Measurements from ENCODE around the gene STX5. TPM values are rescaled to one million over a fixed set of nuclear protein-coding genes. Genes with fewer than 3 reads are reported as not detected.

The STX5 gene
- total and polyA plus RNA-seq, 9 of the 15 experiments (the other 6 are each of a cell fraction or from before 2014, with no cell fraction given), result 2.8 to 28.6 (median 23.7) TPM

DNA sequence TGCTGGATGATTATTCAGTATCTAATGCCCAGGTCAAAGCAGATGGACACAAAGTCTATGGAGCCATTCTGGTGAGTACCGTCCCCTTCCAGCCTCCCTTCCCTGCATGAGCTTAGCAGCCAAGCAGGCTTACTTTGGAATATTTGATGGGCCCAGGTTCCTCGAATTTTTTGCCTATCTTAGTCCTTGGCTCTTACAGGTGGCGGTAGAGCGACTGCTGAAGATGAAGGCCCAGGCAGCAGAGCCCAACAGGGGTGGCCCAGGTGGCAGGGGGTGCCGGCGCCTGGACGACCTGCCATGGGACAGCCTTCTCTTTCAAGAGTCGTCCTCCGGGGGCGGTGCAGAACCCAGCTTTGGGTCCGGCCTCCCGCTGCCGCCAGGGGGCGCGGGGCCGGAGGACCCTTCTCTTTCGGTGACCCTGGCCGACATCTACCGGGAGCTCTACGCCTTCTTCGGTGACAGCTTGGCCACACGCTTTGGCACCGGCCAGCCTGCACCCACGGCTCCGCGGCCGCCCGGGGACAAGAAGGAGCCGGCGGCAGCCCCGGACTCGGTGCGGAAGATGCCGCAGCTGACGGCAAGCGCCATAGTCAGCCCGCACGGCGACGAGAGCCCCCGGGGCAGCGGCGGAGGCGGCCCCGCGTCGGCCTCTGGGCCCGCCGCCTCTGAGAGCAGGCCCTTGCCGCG is 45.4 kb downstream of the STX5 start (continued):
- 0 out of 2 replicates have a peak, but pooled peaks have one; percentile 19 for TF ChIP-seq ARID1B (IDR thresholded peaks at IDR 0.05)
- peak; percentile 61 for TF ChIP-seq HCFC1 (IDR thresholded peaks at IDR 0.05; ENCODE audit: low read depth, low read length)
- peak; percentile 11; the same call in 1 of the 2 replicates for TF ChIP-seq MTA3 (IDR thresholded peaks at IDR 0.05; ENCODE audit: borderline replicate concordance)
- peak; percentile 41; the same call in 1 of the 2 replicates for TF ChIP-seq ZNF384 (IDR thresholded peaks at IDR 0.05; ENCODE audit: low read depth, low read length)
- TF ChIP-seq PHF21A (IDR thresholded peaks at IDR 0.05; ENCODE audit: borderline replicate concordance, low read depth), result peak; percentile 53; the same call in 1 of the 2 replicates
- TF ChIP-seq HDAC1 (IDR thresholded peaks at IDR 0.05), result peak in 1 of 2 experiments; percentile 52; a peak in 1 of 4 replicates
- no peak for TF ChIP-seq SMARCA4 (IDR thresholded peaks at IDR 0.05)
- TF ChIP-seq SMAD2 (IDR thresholded peaks at IDR 0.05; ENCODE audit: low read depth, low read length), result no peak
- no peak for TF ChIP-seq NEUROD1 (IDR thresholded peaks at IDR 0.05; ENCODE audit: borderline replicate concordance, low read depth, low read length, partially characterized antibody)
- TF ChIP-seq PYGO2 (tag; IDR thresholded peaks at IDR 0.05), result no peak
- TF ChIP-seq SP2 (IDR thresholded peaks at IDR 0.05; ENCODE audit: extremely low read depth, low read depth, low read length, poor library complexity, severe bottlenecking), result no peak
- no peak for TF ChIP-seq U2AF2 (optimal IDR thresholded peaks at IDR 0.05; ENCODE audit: low read depth, low read length)
- no peak for TF ChIP-seq FOSL1 (tag; conservative IDR thresholded peaks at IDR 0.05)
- TF ChIP-seq ZNF121 (CRISPR knock-in tag; conservative IDR thresholded peaks at IDR 0.05), result no peak
- TF ChIP-seq, protein P1, sequence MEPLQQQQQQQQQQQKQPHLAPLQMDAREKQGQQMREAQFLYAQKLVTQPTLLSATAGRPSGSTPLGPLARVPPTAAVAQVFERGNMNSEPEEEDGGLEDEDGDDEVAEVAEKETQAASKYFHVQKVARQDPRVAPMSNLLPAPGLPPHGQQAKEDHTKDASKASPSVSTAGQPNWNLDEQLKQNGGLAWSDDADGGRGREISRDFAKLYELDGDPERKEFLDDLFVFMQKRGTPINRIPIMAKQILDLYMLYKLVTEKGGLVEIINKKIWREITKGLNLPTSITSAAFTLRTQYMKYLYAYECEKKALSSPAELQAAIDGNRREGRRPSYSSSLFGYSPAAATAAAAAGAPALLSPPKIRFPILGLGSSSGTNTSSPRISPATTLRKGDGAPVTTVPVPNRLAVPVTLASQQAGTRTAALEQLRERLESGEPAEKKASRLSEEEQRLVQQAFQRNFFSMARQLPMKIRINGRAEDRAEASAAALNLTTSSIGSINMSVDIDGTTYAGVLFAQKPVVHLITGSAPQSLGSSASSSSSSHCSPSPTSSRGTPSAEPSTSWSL (CRISPR knock-in tag; IDR thresholded peaks at IDR 0.05; ENCODE audit: borderline replicate concordance), result no peak
- TF ChIP-seq, protein P2, sequence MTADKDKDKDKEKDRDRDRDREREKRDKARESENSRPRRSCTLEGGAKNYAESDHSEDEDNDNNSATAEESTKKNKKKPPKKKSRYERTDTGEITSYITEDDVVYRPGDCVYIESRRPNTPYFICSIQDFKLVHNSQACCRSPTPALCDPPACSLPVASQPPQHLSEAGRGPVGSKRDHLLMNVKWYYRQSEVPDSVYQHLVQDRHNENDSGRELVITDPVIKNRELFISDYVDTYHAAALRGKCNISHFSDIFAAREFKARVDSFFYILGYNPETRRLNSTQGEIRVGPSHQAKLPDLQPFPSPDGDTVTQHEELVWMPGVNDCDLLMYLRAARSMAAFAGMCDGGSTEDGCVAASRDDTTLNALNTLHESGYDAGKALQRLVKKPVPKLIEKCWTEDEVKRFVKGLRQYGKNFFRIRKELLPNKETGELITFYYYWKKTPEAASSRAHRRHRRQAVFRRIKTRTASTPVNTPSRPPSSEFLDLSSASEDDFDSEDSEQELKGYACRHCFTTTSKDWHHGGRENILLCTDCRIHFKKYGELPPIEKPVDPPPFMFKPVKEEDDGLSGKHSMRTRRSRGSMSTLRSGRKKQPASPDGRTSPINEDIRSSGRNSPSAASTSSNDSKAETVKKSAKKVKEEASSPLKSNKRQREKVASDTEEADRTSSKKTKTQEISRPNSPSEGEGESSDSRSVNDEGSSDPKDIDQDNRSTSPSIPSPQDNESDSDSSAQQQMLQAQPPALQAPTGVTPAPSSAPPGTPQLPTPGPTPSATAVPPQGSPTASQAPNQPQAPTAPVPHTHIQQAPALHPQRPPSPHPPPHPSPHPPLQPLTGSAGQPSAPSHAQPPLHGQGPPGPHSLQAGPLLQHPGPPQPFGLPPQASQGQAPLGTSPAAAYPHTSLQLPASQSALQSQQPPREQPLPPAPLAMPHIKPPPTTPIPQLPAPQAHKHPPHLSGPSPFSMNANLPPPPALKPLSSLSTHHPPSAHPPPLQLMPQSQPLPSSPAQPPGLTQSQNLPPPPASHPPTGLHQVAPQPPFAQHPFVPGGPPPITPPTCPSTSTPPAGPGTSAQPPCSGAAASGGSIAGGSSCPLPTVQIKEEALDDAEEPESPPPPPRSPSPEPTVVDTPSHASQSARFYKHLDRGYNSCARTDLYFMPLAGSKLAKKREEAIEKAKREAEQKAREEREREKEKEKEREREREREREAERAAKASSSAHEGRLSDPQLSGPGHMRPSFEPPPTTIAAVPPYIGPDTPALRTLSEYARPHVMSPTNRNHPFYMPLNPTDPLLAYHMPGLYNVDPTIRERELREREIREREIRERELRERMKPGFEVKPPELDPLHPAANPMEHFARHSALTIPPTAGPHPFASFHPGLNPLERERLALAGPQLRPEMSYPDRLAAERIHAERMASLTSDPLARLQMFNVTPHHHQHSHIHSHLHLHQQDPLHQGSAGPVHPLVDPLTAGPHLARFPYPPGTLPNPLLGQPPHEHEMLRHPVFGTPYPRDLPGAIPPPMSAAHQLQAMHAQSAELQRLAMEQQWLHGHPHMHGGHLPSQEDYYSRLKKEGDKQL (CRISPR knock-in tag; IDR thresholded peaks at IDR 0.05; ENCODE audit: borderline replicate concordance), result no peak

Data from K562 (cell line).